HG03135 (cell line): ENCODE measurements around the gene TMEM131L.

Source experiments
- ATAC-seq: cut with Tn5 transposase; IDR thresholded peaks from one replicate; pipeline ENCODE4 v1.9.1; 2021; ENCODE audit warnings: mild to moderate bottlenecking, moderate library complexity; ENCODE audit not compliant: unreplicated experiment

Gene TMEM131L

DNA sequence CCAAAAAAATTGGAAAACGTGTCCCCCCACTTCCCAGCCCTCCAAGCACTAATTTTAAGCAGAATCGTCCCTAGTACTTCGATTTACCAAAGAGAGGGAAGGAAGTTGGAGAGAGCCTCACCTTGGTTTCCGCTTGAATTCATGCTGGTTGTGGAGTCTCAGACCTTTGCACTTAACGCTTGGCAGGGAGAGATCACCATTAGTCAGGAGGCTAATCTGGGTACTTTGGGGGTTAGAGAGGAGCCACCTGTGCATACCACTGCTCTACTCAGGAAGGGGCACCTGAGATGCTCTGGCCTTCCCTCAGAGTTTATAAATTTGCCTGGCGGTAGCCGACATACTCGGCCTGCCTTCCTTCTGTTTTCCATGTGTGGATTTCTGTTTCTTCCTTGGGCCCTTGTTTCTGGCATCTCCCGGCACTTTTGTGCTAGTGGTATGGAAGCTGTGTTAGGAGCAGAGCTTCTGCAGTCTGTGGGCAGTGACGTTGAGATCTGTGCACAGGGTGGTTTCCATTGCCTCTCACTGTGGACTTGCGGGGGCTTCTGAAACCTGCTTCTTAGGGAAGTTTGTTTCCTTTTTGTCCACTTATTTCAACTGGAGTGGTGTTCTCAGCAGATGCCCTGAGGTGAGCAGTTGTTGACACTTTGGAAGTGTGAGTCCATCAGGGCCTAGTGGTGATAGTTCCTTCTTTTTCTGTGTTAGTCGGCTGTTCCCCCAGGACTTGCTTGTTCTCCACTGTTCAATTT is 104.2 kb downstream of the TMEM131L start:
- ATAC-seq: peak; percentile 34

DNA sequence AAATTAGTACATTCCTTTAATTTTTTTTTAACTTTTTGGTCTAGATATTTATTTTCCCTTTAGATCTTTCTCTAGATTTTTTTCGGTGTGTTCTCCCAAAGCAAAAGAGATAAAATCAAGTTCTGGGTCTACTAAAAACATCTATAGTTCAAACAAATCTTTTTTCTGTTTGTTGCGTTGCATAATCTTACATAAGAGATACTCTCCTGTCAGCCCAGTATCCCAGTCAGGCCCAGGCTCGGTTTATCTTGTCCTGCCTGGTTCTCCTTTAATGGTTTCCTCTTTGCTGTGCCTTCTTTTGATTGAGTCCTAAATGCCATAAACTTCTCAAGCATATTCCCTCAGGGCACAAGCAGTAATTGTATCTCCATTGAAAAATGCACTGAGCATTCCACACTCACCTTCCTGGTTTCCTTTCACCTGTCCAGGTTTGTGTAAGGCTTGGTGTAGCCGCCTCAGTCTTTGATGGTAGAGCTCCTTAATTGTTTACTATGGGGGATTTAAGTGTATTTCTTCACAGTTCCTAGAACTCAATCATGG is 104.9 kb downstream of the TMEM131L start:
- no peak for ATAC-seq

GRCh38 chr4:153572609-153573008 is 106.4 kb downstream of the TMEM131L start:
- no peak for ATAC-seq

- ATAC-seq: no peak
Measured at GRCh38 chr4:153573221-153573620, 107.1 kb downstream of the TMEM131L start.

- ATAC-seq: peak; percentile 57
Measured at GRCh38 chr4:153573881-153574802, 108.0 kb downstream of the TMEM131L start.

- no peak for ATAC-seq
Measured at GRCh38 chr4:153576443-153576774, 110.2 kb downstream of the TMEM131L start.

DNA sequence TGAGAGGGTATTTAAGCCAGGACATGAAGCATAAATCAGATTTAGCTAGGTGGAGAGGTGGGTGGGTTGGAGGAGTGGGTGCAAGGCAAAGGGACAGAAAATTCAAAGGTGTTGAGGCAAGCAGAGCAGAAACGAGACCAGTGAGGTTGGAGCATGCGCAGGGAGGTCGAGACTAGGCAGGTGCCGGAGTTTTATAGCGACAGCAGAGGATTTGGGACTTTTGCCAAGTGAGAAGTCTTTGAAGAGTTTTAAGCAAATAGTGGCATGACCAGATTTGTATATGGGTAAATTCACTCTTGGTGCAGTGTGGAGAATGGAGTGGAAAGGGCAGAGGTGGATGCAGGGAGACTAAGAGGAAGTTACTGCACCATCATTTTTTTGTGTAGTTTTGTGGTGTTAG is 110.9 kb downstream of the TMEM131L start:
- no peak for ATAC-seq

DNA sequence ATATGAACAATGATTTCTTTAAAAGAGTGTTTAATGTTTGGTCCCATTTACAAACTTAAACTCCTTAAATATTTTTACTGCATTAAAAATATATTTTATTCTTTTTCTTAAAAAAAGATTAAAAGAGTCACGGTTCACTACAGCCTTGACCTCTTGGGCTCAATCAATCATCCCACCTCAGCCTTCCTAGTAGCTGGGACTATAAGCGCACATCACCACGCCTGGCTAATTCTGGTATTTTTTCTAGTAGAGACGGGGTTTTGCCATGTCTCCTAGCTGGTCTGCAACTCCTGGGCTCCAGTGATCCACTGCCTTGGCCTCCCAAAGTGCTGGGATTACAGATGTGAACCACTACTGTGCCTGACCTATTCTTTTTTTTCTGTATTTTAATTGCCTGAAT is 113.2 kb downstream of the TMEM131L start:
- no peak for ATAC-seq

GRCh38 chr4:153579872-153580271 is 113.7 kb downstream of the TMEM131L start:
- no peak for ATAC-seq

DNA sequence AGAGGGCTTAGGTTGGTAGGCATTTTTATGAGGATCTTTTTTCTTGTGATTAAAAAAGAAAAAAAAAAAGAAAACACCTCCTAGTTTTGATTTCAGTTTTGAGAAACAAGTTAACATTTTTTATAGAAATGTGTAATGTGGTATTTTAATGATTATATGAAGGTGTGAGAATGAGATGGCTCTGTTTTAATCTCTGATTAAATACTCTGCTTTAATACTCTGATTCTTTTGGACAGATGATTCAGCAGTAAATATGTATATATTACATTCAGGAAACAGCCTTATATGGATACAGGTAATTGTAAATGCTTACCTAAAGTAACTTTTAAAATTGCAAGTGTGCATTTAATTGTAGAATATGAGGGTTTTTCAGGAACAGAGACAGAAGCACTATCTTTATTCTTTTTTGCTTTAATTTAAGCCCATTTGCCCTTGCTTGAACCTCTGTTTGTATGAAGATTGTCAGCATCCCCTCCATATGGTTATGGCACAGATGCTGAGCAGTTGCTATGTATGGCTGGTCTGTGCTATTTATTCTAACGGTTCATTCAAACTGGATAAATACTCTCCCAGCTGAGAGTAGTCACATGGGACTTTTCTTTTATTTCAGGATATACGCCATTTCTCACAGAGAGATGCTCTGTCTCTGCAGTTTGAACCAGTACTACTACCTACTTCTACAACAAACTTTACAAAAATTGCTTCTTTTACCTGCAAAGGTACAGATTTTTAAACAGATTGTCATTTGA is 117.0 kb downstream of the TMEM131L start:
- ATAC-seq: no peak

DNA sequence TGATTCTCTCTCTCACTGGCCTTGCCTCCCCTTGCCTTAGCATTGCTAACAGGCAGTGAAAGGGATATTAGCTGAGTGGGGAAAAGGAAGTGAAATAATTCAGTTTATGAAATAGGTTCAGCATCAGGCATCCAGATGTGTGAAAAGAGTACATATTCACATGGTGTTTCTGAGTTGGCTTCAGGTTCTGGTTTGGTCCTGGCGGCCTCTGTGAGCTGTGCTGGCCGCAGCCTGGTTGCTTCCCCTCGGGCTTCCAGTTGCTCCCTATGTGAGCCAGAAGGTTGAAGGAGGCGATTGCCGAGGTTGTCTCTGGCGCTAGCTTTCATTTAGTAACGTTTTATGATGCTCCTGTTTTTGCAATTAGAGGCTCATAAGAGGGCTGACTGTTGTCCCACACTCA is 118.9 kb downstream of the TMEM131L start:
- ATAC-seq: no peak

GRCh38 chr4:153589703-153590595 is 123.8 kb downstream of the TMEM131L start:
- ATAC-seq: no peak

DNA sequence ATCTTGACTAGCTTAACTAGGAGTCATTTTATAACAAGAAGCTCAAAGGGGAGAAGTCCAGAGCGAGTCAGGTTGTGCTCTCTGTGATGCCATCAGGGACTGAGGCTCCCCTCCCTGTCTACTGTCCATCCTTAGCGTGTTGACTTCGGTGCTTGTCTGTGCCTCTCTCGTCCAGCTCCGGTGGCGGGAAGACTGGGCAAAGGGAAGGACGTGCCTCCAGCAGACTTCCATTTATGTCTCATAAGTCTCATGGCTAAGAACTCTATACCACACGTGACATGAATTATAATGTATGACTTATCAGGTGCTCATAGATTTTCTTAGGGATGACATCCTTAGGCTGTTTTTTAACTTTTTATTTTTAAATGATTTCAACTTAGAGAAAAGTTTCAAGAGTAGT is 125.3 kb downstream of the TMEM131L start:
- no peak for ATAC-seq

GRCh38 chr4:153592064-153592463 is 125.9 kb downstream of the TMEM131L start:
- no peak for ATAC-seq

DNA sequence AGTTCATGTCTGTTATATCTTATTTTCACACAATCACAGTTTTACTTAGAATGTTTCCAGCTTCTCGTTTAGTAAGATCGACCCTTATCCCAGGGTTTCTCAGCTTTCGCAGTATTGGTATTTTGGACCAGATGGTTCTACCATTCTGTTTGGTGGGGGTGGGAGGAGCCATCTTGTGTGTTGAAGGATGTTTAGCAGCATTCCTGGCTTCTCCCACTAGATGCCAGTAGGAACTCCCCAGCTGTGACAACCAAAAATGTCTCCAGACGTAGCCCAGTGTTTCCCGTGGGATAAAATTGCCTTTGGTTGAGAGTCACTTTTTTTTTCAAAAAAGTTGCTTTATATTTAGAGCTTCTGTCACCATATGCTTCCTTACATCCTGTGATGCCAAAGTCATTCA is 127.0 kb downstream of the TMEM131L start:
- no peak for ATAC-seq

- ATAC-seq: no peak
Measured at GRCh38 chr4:153594210-153594609, 128.1 kb downstream of the TMEM131L start.

DNA sequence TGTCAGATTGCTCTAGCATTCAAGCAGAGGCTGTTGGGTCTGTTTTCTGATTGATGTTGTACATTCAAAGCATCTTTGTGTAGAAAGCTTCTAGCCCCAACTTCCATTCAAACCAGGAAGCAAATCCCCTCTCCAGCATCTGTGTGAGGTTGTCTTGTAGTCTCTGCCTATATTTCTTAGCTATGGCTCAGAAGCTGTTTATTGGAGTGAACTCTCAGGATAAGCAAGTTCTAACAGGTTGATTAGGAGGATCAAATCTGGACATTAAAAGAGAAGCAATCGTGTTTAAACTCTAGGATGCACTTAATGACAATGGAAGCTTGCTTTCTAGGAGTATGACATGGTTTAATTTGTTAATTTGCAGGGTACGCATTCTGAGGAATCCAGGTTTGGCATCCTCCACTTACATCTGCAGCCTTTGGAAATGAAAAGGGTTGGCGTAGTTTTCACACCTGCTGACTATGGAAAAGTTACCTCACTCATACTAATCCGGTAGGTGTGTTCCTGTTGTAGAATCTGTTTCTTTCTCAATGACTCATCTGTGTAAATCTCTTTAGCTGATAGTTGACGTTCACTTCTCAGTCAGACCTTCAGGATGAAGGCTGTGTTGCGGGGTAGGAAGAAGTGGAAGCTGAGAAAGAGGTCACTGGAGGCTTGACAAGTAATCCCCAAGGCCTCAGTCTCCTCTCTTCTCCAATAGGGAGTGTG is 129.9 kb downstream of the TMEM131L start:
- no peak for ATAC-seq

DNA sequence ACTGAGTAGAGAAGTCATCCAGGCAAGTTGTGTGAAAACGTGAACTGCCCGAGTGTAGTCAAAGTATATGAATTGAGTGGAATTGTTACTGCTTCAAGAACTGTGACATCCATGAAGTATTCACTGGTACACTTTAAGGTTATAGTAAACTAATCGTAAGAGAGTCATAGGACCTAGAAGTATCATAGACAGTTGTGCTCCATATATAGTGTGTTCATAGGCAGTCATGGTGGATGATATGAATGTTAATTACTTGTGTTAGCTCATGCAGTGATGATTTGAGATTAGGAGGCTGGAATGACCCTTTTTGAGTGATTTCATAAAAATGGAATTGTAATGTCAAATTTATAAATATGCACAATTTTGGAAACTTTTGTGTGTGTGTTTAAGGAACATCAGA is 136.6 kb downstream of the TMEM131L start:
- ATAC-seq: no peak

DNA sequence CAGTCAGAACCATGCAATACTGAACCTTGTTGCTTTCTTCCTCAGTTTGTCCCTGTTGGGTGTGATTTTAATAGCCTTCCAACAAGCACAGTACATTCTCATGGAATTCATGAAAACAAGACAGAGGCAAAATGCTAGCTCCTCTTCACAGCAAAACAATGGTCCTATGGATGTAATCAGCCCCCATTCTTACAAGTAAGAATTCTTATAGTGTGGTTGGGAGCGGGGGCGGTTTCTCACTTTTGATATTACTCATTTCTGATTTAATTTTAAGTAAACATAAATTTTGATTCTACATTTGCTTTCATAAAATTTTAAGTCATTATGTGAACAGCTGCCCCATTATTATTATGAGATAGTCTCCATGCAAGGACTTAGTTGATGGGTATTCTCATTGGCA is 137.1 kb downstream of the TMEM131L start:
- no peak for ATAC-seq

DNA sequence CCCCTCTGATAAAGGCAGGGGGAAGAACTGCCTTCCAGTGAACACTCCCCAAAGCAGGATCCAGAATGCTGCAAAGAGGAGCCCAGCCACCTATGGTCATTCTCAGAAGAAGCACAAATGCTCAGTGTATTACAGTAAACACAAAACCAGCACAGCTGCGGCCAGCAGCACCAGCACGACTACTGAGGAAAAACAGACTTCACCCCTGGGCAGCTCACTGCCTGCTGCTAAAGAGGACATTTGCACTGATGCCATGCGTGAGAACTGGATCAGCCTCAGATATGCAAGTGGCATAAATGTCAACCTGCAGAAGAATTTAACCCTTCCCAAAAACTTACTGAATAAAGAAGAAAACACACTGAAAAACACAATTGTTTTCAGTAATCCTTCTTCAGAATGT is 137.7 kb downstream of the TMEM131L start:
- no peak for ATAC-seq
